Heart left ventricle (tissue), 16 donors: ENCODE measurements around the gene ABCA7. TPM values are rescaled to one million over a fixed set of nuclear protein-coding genes. Genes with fewer than 3 reads are reported as not detected.

Experiments used
- ATAC-seq, 4 donors: fragments of 200-7000 bp; cut with Tn5 transposase; one replicate each; pipeline ENCODE4 v1.9.1; 2020 to 2022; ENCODE audit warnings: moderate library complexity in 4 of 4, mild to moderate bottlenecking in 3 of 4, moderate number of reproducible peaks in 1 of 4
- DNase-seq, 5 donors: peaks; one replicate each; pipeline ENCODE4 v3.0.0-alpha.2; 2020
- H3K27ac ChIP-seq, 12 donors: fragments of 200-600 bp; sonication (generic) in 4 of 12; one replicate each; pipeline versions ENCODE4 v1.5.0 to v1.8.0; 2016 to 2022; ENCODE audit warnings: mild to moderate bottlenecking in 2 of 12
- H3K27me3 ChIP-seq, 9 donors: fragments of 200-600 bp; sonication (generic) in 2 of 9; one replicate each; pipeline versions ENCODE4 v1.5.1 to v1.8.0; 2016 to 2022; ENCODE audit warnings: mild to moderate bottlenecking in 3 of 9
- H3K36me3 ChIP-seq, 9 donors: fragments of 200-600 bp; sonication (generic) in 2 of 9; one replicate each; pipeline versions ENCODE4 v1.5.0 to v1.8.0; 2018 to 2022; ENCODE audit warnings: mild to moderate bottlenecking in 2 of 9
- H3K4me1 ChIP-seq, 12 donors: fragments of 200-600 bp; sonication (generic) in 4 of 12; one replicate each; pipeline versions ENCODE4 v1.5.0 to v1.8.0; 2016 to 2022; ENCODE audit warnings: mild to moderate bottlenecking in 3 of 12
- H3K4me3 ChIP-seq, 12 donors: fragments of 200-600 bp; sonication (generic) in 4 of 12; one replicate each; pipeline versions ENCODE4 v1.5.0 to v1.8.0; 2017 to 2022; ENCODE audit warnings: mild to moderate bottlenecking in 9 of 12, moderate library complexity in 4 of 12
- H3K9me3 ChIP-seq, 12 donors: fragments of 200-600 bp; sonication (generic) in 4 of 12; one replicate each; pipeline versions ENCODE4 v1.5.0 to v1.8.0; 2016 to 2022; ENCODE audit warnings: mild to moderate bottlenecking in 1 of 12
- CTCF ChIP-seq, 12 donors: fragments of 200-600 bp; sonication (generic) in 4 of 12; IDR thresholded peaks; one replicate each; pipeline versions ENCODE4 v1.5.0 to v1.8.0; 2018 to 2022; ENCODE audit warnings: antibody characterized with exemption in 12 of 12, mild to moderate bottlenecking in 5 of 12
- POLR2A ChIP-seq, 2 donors: fragments of 450-650 bp; IDR thresholded peaks; one replicate each; pipeline ENCODE4 v1.6.1; 2017; ENCODE audit warnings: antibody characterized with exemption in 2 of 2, mild to moderate bottlenecking in 2 of 2, moderate library complexity in 2 of 2
- WGBS, 4 donors: extraction: QIAGEN DNeasy Blood & Tissue Kit in 2 of 4; methylation state at CpG; one replicate each; pipeline versions ENCODE4 v1.1.5 to v1.1.7; 2013 to 2018; 5-methylcytosine and 5-hydroxymethylcytosine counted together
- intact Hi-C, 10 donors: fragments of 100-400 bp; cut with DNase I; formaldehyde crosslinking; loops; one replicate each; pipeline versions ENCODE4 v1.11.1 to v1.14.2; 2022
- polyA plus RNA-seq, 2 donors: library from polyadenylated mRNA; stranded (reverse); fragments of 200-250 nt; gene quantifications; one replicate each; pipeline ENCODE4 v1.2.3, GENCODE V29; 2013
- total RNA-seq, 9 donors: library from RNA; depleted of rRNA in 2 of 9; stranded (reverse); fragments of >200 nt in 2 of 9; fragmentation: NEBNext Ultra II Directional in 3 of 9; extraction: Animal tissue kit (Norgen Biotek cat#: 25700) in 3 of 9; gene quantifications; one replicate each; pipeline versions ENCODE4 v1.1.0 to v1.2.4, GENCODE V29; 2016 to 2023
- donor health status: ischemic (EF 13 %, LVEDD 7.1; RV severe dilation, severe dysfunction).
- donor health status: healthy with polysubstance abuse.
- donor health status: DM: no; HTN: yes; CAD: no.
- donor health status: DM: no; HTN: no; CAD: no.
- donor health status: ischemic (EF 25% LVEDD 6.9; RV normal size, moderate dysfunction).
- donor health status: ischemic (EF 25% LVEDD 5.7; RV mildly dilated, moderate dysfunction).
- donor health status: healthy.
- donor health status: DM: yes; HTN: yes; CAD: no.
- donor health status: ischemic (EF 35%, LVEDD 5.7; RV mildly dilated, moderate dysfunction).
- donor health status: nonischemic (EF 11% LVEDD 7.7; RV severe dilation, severe dysfunction).
- donor health status: DM: yes; HTN: yes; CAD: no.
- donor health status: PGD.
- donor health status: ischemic (EF 29% LVEDD 5.4; RV normal size, mild dysfunction).
- donor health status: nonischemic (EF 23%, LVEDD 6.1; RV moderate dilation, normal function).

The ABCA7 gene
- total and polyA plus RNA-seq, 11 donors, result 2.9 to 12.4 (median 8.8) TPM

DNA sequence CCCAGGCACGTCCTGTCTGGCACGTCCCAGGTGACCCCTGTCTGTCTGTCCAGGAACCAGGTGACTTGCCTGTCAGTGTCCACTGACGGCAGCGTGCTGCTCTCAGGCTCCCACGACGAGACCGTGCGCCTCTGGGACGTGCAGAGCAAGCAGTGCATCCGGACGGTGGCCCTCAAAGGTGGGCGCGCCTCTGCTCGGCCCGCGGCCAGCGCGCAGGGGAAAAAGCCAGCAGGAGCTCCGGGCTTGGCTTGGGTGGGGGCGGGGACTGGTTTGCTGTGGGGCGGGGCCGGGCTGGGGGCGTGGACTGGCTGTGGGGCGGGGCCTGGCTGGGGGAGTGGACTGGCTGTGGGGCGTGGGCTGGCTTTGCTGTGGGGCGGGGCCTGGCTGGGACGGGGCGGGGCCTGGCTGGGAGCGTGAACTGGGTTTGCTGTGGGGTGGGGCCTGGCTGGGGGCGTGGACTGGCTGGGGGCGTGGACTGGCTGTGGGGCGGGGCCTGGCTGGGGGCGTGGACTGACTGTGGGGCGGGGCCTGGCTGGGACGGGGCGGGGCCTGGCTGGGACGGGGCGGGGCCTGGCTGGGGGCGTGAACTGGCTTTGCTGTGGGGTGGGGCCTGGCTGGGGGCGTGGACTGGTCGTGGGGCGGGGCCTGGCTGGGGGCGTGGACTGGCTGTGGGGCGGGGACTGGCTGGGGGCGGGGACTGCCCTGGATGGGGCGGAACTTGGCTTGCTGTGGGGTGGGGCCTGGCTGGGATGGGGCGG, 48.6 kb upstream of the ABCA7 start:
- Histone ChIP-seq H3K4me1 (peaks cover 0 to 11% (median 4%) of the 10 kb centered on the region in 12 donors), H3K9me3 (no peaks in the 10 kb centered on the region), H3K27ac (no peak overlapping the region), H3K27me3 (peaks cover 0 to 17% (median 9%) of the 10 kb centered on the region in 9 donors), H3K4me3 (no peak overlapping the region), H3K36me3 (peaks cover 0 to 64% (median 18%) of the 10 kb centered on the region in 9 donors)
- peak in 1 of 5 donors; percentile 57 for DNase-seq
- no peak for TF ChIP-seq POLR2A (IDR thresholded peaks at IDR 0.05)
- no peak for TF ChIP-seq CTCF (IDR thresholded peaks at IDR 0.05)
- intact Hi-C loops, result no loop called here
- WGBS, 4 donors, result 85 to 99% (median 86%) methylated on average over 12 to 44 of the region's 47 CpGs; no CpG with 5 or more reads in 1 of the 4 donors
- peak in 2 of 4 donors; percentile 23 to 54 for ATAC-seq

GRCh38 chr19:991932-992669, 47.8 kb upstream of the ABCA7 start:
- WGBS, 4 donors, result 91 to 96% (median 95%) methylated on average over 15 to 42 of the region's 42 CpGs
- peaks cover 0 to 57% (median 14%) of the 10 kb centered on the region in 9 donors for H3K36me3 ChIP-seq
- DNase-seq, result no peak

GRCh38 chr19:992670-993055, 47.2 kb upstream of the ABCA7 start:
- no peak for ATAC-seq
- peaks cover 4 to 30% (median 21%) of the 10 kb centered on the region in 9 donors for H3K27me3 ChIP-seq
- WGBS, 4 donors, result 87 to 91% (median 90%) methylated on average over 12 to 13 of the region's 13 CpGs
- no peaks in the 10 kb centered on the region for H3K9me3 ChIP-seq
- no peak for DNase-seq
- peaks cover 0 to 52% (median 14%) of the 10 kb centered on the region in 9 donors for H3K36me3 ChIP-seq
- TF ChIP-seq CTCF (IDR thresholded peaks at IDR 0.05), result no peak
- TF ChIP-seq POLR2A (IDR thresholded peaks at IDR 0.05), result no peak
- intact Hi-C loops, result no loop called here
- peaks cover 0 to 14% (median 6%) of the 10 kb centered on the region in 12 donors for H3K4me1 ChIP-seq
- H3K27ac ChIP-seq, result no peak overlapping the region
- H3K4me3 ChIP-seq, result no peak overlapping the region

More at GRCh38 chr19:991932-992669, 47.8 kb upstream of the ABCA7 start:
- Histone ChIP-seq H3K4me3 (no peak overlapping the region), H3K9me3 (no peaks in the 10 kb centered on the region), H3K4me1 (peaks cover 0 to 14% (median 6%) of the 10 kb centered on the region in 12 donors), H3K27ac (no peak overlapping the region), H3K27me3 (peaks cover 0 to 25% (median 15%) of the 10 kb centered on the region in 9 donors)
- intact Hi-C loops, result no loop called here
- TF ChIP-seq CTCF (IDR thresholded peaks at IDR 0.05), result no peak
- no peak for TF ChIP-seq POLR2A (IDR thresholded peaks at IDR 0.05)
- ATAC-seq, result no peak

- intact Hi-C loops, result no loop called here
- Histone ChIP-seq H3K27ac (no peak overlapping the region), H3K27me3 (peaks cover 9 to 38% (median 28%) of the 10 kb centered on the region in 9 donors), H3K9me3 (no peaks in the 10 kb centered on the region), H3K4me3 (no peak overlapping the region), H3K4me1 (peaks cover 0 to 14% (median 6%) of the 10 kb centered on the region in 12 donors), H3K36me3 (peaks cover 0 to 49% (median 14%) of the 10 kb centered on the region in 9 donors)
- WGBS, 4 donors, result 89 to 93% (median 90%) methylated on average over 11 to 17 of the region's 17 CpGs
- TF ChIP-seq POLR2A (IDR thresholded peaks at IDR 0.05) (no peak), CTCF (IDR thresholded peaks at IDR 0.05) (no peak)
- ATAC-seq, result no peak
- DNase-seq, result no peak
Observed at GRCh38 chr19:993361-993830, 46.5 kb upstream of the ABCA7 start.
